NCI-H128 (cell line): Measurements from ENCODE around the gene ZPBP2.
"Not testable (repeated sequence)": the region's sequence is repeated elsewhere in the genome, so short reads cannot be mapped to it uniquely, and the experiment has no call there.

Experiments used
- DNase-seq: peaks from one replicate; lab custom pipeline; 2025; ENCODE audit not compliant: unreplicated experiment; lab: John Stamatoyannopoulos, UW

Gene ZPBP2

GRCh38 chr17:39867880-39868553, at the start of gene ZPBP2:
ZPBP2 (plus strand) TSS chr17:39868202; CDS start chr17:39868355, 153 bp downstream.
- DNase-seq, result no peak

GRCh38 chr17:39818358-39819000, 49.5 kb upstream of the ZPBP2 start:
- DNase-seq, result no peak

- no peak for DNase-seq
Measured at GRCh38 chr17:39820541-39820940, 47.5 kb upstream of the ZPBP2 start.

- DNase-seq, result no peak
Measured at GRCh38 chr17:39820987-39821386, 47.0 kb upstream of the ZPBP2 start.

- no peak for DNase-seq
Measured at GRCh38 chr17:39822051-39822451, 46.0 kb upstream of the ZPBP2 start.

- DNase-seq, result no peak
Measured at GRCh38 chr17:39823407-39824054, 44.5 kb upstream of the ZPBP2 start.

- no peak for DNase-seq
Measured at GRCh38 chr17:39826334-39826733, 41.7 kb upstream of the ZPBP2 start.

GRCh38 chr17:39828443-39828842, 39.6 kb upstream of the ZPBP2 start:
- no peak for DNase-seq

GRCh38 chr17:39831588-39831987, 36.4 kb upstream of the ZPBP2 start:
- DNase-seq, result no peak

GRCh38 chr17:39834017-39834416, 34.0 kb upstream of the ZPBP2 start:
- no peak for DNase-seq

GRCh38 chr17:39835038-39835786, 32.8 kb upstream of the ZPBP2 start:
- DNase-seq, result no peak

- DNase-seq, result no peak
Measured at GRCh38 chr17:39836117-39836516, 31.9 kb upstream of the ZPBP2 start.

GRCh38 chr17:39838057-39838456, 29.9 kb upstream of the ZPBP2 start:
- no peak for DNase-seq

GRCh38 chr17:39838784-39839183, 29.2 kb upstream of the ZPBP2 start:
- no peak for DNase-seq

GRCh38 chr17:39841134-39841683, 26.8 kb upstream of the ZPBP2 start:
- DNase-seq, result no peak

- peak; percentile 7 for DNase-seq
Measured at GRCh38 chr17:39845052-39845846, 22.8 kb upstream of the ZPBP2 start.

- no peak for DNase-seq
Measured at GRCh38 chr17:39846205-39846604, 21.8 kb upstream of the ZPBP2 start.

GRCh38 chr17:39848600-39848999, 19.4 kb upstream of the ZPBP2 start:
- DNase-seq, result no peak

- not testable (repeated sequence) for DNase-seq
Measured at GRCh38 chr17:39850186-39850585, 17.8 kb upstream of the ZPBP2 start.

- DNase-seq, result no peak
Measured at GRCh38 chr17:39852239-39852638, 15.8 kb upstream of the ZPBP2 start.
